NCI-H1092 (cell line): ENCODE results near the gene DGKI.

Experiments
- DNase-seq: peaks from one replicate; lab custom pipeline; 2025; lab: John Stamatoyannopoulos, UW

Gene DGKI

DNA sequence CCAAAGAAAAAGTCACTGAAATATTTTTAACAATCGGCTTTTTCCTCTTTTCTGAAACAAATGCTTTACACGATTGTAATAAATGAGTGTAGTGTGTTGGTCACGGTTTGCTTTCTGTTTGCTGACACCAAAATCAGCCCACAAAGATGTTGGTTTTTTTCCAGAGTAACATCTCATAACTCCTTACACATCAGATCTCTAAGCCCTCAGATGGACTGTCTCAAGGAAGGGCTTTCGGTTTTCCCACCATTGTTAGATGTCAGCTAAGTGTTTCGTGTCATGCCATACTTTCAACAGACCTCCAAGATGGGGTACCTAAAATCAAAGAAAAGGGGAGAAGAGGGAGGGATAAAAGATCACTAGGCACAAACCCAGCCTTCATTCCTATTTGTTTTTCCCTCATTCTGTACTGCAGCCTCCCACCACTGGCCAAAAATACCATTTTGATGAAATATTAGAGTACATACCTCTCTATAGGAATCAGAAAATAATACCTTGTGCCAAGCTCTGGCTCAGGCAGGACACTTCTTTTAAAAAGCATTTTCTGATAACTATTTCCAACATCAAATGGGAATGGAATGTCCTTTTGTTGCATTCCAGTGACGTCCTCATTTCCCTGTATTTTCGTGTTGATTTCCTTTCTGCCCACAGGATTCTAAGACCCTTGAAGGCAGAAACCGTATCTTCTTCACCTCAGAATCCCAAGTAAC lies 159.1 kb downstream of the DGKI start:
- DNase-seq = no peak

DNA sequence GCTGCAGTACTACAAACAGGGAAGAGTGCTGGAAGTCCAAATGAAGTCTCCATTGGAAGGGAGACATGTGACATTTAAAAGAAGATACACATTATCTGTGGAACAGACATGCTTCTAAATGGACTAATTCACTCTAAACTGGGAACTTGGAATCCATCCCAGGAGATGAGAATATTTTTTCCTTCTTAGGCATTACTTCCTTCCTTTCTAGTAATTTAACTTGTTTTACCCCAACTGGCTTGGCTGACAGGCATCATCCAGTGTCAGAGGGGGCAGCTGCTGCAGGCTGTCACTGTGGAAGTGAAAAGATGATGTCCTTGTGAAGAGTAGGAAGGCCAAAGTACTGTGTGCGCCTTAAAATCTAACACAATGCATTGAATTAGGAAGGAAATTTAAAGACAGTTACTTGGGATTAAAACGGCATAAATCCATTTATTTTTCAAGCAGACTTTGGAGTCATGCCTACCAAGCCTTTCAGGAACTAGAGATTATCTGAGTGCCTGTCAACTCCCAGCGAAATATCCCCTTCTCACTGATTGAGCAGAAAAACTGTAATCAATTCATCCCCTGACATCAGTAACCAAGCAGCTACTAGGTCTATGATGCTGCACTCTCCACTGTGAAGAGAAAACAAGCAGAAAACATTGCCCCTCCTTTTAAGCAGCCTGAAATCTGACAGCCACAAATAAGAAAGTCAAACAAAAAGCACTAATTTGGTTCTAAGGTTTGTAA lies 161.2 kb downstream of the DGKI start:
- no peak for DNase-seq

GRCh38 chr7:137684776-137685175 lies 162.0 kb downstream of the DGKI start:
- no peak for DNase-seq

- no peak for DNase-seq
Observed at GRCh38 chr7:137684316-137684715, 162.5 kb downstream of the DGKI start.

- no peak for DNase-seq
Observed at GRCh38 chr7:137682596-137682995, 164.2 kb downstream of the DGKI start.

DNA sequence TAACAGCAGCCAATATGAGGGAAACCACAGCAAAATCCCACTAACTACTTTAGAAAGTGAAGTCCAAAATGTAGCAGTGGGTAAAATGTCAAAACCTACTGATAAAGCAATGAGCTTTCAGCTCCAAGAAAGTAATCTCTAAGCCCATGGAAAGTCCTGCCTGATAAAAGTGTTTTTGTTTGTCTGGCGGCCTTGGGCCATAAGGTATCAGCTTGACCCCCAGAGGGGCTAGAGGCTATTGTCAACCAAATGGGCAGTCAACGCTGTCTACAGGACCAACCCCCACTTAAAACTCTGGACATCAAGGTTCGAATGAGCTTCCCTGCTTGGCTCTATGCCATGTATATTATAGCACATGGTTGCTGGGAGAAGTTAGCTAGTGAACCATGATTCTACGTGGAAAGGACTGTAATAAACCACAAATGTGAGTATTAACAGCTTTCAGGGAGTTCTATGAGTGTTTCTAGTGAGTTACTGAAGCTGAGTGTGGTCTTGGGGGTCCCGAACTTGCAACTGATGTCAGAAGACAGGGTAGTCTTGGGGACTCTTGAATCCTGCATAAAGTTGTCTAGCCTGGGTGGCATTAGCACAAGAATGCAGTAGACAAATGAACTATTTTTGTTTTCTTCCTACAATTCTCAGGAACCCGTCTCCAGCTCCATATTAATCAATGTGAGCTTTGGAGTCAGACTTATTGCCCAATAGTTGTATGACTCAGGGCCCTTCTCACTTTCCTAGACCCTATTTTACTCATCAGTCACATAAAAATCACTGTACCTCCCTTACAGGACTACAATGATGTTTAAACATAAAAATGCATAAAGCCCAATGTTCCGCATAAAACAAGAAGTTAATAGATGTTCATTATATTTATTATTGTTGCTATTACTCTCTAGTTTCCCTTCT lies 164.9 kb downstream of the DGKI start:
- DNase-seq = no peak

DNA sequence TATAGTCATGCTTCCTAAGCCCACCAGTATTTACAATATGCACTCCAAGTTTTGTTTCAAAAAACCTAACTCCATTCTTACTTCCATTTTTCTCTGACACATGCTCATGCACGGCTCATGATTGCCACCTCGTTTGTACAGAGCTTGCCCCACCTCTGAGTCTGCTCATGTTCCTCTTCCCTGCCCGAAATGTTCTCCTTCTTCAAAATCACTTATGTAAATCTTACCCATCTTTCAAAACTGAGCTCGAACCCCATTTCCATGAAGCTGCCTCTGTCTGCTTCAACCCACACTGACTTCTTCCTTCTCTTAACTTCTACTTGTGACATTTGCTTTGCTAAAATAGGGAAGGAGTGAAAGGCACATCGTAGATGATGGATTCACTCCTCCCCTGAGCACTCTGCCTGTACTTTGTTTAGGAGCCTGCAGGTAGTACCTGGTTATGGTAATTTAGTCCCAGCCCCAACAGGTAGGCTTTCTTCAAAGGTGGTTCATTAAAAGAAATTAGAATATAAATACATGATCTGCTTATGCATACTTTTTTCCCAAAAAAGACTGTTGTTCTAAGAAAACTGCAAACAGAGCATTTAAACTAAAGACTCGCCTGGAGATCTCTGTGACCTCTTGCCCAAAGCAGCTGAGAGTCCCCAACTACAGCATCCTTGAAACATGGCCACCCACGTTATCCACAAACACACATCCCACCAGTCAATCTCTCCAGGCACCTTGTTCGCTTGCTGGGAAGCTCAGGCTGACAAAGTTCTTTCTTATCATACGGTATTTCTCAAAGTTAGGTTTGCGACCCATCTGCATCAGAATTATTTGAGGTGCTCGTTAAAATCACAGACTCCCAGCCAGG lies 172.0 kb downstream of the DGKI start:
- no peak for DNase-seq

- no peak for DNase-seq
Observed at GRCh38 chr7:137674048-137674447, 172.7 kb downstream of the DGKI start.

- DNase-seq = no peak
Observed at GRCh38 chr7:137671920-137672319, 174.9 kb downstream of the DGKI start.

DNA sequence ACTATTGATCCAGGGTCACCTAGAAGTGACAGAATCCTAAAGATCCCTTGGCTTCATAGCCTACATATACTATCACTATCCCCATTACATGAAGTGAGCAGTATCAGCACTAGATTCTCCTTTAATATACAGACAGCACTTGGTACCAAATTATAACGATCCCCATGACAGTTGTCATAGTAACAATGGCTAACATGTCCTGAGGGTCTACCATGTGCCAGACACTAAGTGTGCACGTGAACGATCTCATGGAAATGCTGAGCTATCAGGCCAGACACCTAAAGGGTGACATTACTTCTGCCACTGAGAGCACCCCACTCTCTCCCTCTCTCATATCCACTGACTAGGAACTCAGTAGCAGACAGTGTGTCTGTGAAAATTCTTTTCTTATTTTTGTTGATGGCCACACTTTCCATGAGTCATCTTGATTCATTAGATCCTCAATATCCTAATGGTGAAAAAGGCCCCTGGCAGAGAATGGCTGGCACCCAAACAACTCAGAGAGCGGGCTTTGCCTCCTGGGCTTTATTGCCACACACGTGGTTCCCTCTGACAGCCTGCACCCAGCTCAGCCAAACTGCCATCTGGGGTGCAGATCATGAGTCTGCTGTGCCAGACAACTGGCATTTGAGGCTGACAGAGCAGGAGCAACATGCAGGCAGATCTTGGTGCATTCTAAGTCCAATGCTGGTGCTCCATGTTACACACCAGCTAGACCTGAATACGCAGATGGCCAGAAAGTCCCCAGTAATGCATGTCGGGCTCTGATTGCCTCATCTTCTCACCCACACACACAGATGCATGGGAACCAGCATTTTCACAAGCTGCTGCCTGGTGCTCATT lies 176.3 kb downstream of the DGKI start:
- no peak for DNase-seq

DNA sequence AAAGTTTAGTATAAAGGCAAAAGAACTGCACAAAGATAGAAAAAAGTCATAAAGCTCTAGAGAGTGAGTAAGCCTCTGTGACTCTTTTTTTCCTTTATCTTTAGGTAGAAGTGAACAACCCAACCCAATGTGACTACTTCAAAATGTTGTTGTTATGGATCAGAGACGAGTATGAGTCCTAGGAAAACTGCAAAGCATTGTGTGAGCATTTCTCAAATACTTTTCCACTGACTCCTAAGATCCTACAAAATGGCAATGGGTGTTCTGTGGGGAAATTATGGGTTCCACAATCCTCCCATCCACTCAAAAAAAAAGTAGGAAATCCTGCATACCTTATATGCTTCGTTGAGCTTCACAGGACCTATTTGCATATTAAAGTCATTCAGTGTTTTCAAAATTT lies 177.1 kb downstream of the DGKI start:
- DNase-seq = no peak

- no peak for DNase-seq
Observed at GRCh38 chr7:137668404-137668803, 178.4 kb downstream of the DGKI start.

DNA sequence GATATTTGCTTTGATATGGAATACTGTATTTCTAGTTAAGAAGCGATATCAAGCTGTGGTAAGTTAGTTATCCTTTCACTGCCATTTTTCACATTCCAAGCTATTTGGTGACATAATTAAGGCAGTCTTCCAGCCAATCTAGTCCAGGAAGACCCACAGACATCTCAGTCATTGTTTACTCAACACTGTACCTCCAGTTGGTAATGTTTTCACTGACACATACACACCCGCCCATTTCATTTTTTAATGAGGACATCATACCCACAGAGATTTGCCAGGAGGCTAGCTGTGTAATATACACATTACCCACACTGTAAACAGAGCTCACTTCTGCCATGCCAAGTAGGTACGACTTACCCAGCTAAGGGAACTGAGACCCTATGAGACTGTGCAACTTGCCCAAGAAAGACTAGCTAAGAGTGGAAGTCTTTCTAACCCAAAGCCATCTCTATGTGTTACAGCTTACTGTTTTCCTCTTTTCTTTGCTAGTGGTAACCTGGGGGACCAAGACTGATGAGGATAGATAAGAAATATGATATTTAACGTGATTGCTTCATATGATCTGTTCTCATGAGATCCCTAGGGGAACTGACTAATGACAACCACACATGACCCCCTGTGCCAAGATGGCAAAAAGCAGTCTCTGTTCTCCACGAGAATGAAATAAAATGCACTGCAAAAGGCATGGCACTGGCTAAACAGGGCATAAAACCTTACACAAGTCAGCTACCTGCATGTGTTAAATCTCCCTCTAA lies 179.0 kb downstream of the DGKI start:
- no peak for DNase-seq

- no peak for DNase-seq
Observed at GRCh38 chr7:137664846-137665245, 181.9 kb downstream of the DGKI start.

DNA sequence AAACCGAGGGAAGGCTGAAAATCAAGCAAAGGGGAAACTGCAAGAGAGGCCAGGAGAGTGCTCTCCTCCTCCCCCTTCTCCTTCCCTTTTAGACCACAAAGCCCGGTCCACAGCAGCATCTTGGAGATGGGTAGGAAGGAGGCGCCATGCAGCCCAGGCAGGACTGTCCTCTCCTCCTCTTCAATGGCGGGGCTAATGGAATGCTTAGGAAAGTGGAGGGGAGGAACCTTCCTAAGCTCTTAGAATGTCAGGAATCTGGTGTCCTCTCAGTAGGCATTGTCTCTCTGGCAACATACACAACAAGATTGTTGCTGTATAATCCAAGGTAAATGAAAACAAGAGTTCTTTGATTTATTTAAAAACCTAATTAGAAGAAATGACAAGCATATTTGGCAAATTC lies 185.1 kb downstream of the DGKI start:
- DNase-seq = no peak

DNA sequence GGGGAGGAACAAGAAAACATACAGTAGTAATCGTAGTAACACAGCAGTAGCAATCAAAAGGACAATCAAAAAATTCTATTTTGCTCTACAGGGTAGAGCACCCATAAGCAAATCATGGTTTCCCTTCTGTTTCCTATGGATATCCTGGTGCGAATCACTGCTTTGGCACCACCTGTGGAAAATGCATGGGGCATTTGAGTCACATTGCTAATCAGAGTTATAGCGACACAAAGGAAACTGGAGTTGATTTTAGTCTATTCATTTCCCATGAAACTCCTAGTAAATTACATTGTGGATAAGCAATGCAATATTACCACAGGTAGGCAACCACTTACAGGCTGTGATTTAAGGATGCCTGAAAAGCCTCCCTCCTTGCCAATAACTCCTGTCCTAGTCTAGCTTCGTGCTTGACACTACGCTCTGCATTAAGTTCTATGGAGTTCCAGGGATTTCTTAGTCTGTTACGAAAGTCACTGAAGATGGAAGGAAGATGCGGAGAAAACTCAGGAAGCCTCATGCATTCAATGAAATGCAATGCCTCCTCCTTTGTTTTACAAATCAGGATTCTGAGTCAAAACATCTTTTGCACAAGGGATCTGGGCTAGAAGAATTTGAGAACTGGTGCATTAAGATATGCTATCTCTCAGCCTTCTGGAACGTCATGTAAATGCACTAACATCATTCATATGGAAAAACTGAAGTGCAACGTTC lies 188.4 kb downstream of the DGKI start:
- DNase-seq = no peak

DNA sequence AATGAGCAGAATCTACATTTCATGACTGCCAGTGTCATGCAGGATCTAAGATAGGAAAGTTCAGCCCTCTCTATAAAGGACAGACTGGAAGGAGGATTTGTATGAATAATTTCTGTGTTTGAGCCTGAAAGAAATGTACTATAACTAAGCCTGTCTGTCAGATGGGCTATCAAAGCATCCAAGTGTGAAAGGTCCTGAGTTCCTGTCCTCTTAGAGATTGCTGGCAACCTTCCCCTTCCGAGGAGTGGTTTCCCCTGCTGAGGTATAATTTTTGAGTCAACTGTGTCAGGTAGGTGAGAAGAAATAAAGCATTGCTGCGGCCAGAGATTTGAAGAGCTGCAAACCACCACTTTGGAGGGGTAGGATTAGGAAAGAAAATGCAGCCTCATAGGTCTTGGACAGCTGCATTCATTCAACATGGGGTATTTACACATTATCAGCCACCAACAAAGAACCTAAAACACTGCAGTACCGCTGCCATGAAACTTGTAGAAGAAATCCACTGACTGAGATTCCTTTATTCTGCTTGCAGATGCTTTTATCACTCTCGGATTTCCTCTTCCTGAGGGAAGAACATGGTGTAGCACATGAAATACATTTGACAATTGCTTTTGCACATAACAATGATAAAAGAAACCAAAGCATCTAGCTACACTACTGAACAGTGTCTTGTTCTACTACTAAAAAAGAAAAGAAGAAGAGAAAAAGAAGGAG lies 189.1 kb downstream of the DGKI start:
- no peak for DNase-seq

DNA sequence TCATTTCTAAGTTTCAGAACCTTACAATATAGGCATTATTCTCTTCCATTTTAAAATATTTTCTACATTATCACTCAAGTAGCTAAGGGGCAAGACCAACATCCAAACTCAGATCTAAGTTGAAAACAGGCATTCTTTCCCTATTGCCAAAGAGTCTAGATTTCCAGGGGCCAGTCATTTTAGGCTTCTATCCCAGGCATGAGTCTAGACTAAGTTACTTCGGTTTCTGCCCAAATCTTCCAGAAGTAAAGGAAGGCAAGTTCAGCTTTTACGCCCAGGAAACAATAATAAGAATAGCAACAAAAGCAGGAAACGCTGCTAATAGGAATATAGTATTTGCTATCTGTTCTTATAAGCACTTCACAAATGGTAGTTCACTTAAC lies 189.9 kb downstream of the DGKI start:
- DNase-seq = no peak
